Measurements from ENCODE around the gene CACNB1.
"Not testable (repeated sequence)": the region's sequence is repeated elsewhere in the genome, so short reads cannot be mapped to it uniquely, and the experiment has no call there.

CACNB1 gene

DNA sequence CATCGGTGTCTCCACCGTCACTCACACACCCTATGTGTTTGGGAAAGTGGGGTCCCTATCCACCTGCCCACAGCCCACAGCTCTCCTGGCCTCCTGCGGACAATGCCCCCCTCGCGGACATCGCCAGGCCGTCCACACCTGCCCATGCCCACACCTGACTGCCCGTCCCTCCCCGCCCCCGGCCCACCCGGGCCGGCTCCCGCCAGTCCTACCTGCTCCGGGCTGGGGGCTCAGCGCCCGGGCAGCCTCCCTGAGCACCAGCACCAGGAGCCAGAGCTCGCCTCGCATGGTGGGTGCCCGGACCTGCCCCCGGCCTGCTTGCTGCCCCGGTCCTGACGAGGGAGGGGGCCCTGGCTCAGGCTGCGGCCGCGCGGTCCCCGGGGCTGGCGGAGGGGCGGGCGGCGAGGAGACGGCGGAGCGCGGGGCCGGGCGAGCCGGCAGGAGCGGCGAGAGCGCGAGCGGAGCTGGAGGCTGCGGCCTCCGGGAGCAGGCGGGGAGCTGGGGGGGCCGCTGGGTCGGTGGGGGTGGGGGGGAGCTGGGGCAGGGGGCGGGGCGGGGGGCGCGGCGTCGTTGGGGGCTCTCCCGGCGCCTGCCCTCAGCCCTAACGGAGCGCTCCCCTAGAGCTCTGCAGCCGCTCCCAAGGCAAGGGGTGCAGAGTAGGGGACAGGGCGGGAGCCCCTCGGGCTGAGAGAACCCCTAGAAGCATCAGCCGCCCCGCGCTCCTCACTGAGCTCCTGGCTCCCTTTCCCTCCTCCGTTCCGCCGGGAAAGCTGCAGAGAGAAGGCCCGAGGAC is 46.1 kb downstream of the CACNB1 start, which contains the start of gene PLXDC1:
Gene PLXDC1 (minus strand): TSS at position 488 of the 793 bp plus-strand sequence. CDS start 200 bp downstream, at position 288.
- no peak for DNase-seq (ENCODE audit: low spot score)

DNA sequence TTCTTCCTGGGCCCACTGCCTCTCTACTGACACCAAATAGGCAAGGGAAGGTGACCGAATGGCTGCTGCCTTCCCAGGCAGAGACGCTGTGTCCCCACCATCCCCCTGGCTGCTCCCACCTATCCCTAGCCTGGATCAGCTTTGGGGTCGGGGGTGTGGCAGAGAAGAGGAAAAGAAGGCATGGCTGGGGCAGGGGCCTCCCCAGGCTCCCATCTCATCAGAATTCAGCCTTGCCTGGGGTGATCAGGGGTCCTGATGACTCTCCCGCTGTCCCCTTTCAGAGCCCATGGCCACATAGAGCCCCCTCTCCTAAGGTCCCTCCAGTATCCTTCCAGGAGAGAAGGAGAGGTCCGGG is 46.7 kb downstream of the CACNB1 start:
- no peak for DNase-seq (ENCODE audit: low spot score)

- no peak for DNase-seq (ENCODE audit: low spot score)
Observed at GRCh38 chr17:39150104-39150634, 47.3 kb downstream of the CACNB1 start.

DNA sequence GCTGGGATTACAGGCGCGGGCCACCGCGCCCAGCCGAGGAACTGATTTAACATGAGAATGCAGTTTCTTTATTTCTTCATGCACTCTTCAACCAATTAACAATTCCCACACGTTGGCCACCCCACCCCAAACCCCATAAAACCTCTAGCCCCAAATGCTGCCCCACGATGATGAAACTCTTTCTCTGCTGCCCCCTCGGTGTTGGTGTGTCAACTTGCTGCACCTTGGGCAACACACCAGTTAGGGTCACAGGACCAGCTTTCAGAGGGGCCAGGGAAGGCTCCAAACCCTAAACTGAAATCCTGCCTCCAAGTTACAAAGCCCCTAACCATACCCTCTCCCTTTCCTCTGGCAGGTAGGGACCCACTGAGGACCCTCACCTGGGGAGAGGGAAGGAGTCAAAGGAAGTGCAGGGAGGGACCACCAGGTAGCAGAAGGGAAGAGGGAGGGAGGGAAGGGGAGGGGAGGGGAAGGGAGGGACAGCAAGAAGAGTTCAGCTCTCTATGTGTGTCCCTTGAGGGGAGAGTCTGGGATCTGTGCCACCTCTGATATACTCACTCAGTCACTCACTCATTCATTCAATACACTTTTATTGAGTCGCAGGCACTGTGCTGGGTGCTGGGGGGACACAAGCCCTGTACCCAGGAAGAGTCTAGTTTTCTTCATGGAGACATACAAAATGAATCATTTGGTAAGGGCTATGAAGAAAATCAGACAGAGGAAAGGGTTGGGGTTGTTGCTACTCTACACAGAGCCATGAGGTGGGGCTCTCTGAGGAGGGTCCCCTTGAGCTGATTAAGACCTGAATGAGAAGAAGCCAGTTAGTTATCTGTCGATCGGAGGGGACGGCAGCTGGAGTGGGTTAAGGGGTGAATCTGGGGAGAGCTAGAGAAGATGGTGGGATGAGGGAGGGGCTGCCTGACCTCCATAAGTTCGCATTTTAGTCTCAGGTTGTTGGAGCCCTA is 50.0 kb downstream of the CACNB1 start:
- no peak for DNase-seq (ENCODE audit: low spot score)

GRCh38 chr17:39146273-39146672 is 51.2 kb downstream of the CACNB1 start:
- no peak for DNase-seq (ENCODE audit: low spot score)

DNA sequence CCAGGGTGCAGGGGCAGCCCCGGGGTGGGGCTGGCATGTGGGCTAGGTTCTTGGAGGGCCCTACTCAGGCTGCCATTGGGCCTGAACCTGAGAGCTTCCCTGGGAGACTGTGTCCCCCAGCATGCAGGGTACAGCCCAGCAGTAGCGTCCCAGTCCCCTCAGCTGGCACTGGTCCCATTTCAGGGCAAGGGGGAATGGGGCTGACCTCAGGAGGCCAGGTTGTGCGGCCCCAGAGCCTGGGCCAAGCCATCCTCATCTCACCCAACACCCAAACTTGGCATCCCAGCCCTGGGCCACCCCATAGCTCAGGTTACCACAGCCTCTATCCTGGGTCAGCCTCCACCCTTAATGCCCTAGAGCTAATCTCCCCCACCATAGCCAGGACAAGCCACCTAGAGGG is 52.3 kb downstream of the CACNB1 start:
- no peak for DNase-seq (ENCODE audit: low spot score)

DNA sequence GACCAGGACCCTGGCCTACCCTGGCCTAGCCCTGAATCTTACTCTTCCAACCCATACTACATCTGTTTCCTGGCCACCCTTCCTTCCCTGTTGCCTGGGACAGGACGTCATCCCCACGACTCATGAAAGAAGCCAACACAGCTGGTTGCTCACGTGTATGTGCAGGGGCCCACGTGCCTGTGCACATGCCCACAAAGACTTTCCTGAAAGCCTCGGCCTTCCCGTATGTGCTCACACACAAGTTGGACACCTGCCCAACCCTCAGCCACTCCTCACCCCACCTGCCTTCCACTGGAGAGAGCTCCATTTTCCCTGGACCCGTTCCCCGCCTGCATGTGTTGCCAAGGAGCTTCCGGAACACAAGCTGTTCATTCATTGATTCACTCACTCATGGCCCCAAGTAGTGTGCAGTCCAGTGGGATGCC is 53.0 kb downstream of the CACNB1 start:
- DNase-seq (ENCODE audit: low spot score), result no peak

- no peak for DNase-seq (ENCODE audit: low spot score)
Observed at GRCh38 chr17:39143552-39144093, 53.8 kb downstream of the CACNB1 start.

DNA sequence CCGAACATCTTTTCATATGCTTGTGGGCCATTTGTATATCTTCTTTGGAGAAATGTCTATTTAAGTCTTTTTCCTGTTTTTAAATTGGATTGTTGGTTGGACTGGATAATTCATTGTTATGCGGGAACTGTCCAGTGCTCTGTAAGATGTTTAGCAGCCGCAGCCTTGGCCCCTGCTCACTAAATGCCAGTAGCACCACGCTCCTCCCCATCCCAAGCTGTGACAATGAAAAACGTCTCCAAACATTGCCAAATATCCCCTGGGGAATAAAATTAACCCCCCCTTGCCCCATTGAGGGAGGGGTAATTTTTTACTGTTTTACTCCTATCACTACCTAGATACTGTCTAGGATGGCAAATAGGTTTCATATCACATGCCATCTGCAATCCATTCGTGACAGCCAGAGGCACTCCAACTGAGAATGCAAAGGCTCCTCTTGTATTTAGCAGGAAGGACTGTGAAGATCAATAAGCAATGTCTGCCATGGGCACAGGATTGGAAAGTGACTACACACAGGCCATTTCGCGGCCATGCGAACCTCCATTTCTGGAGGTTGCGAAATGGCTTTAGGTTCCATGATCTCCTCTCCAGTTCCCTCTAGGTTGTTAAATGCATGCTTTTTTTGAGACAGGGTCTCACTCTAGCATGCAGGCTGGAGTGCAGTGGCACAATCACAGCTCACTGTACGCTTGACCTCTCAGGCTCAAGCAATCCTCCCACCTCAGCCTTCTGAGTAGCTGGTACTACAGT is 55.4 kb downstream of the CACNB1 start:
- no peak for DNase-seq (ENCODE audit: low spot score)

DNA sequence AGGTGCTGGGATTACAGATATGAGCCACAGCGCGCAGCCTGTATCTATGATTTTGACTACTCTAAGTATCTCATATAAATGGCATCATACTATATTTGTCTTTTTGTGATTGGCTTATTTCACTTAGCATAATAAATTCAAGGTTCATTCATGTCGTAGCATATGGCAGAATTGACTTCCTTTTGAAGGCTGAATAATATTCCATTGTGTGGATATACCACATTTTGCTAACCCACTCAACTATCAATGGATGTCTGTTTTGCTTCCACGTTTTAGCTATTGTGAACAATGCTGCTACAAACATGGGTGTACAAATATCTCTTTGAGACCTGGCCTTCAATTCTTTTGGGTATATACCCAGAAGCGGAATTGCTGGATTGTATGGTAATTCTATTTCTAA is 56.2 kb downstream of the CACNB1 start:
- DNase-seq (ENCODE audit: low spot score), result no peak

- DNase-seq (ENCODE audit: low spot score), result no peak
Observed at GRCh38 chr17:39139561-39139960, 57.9 kb downstream of the CACNB1 start.

DNA sequence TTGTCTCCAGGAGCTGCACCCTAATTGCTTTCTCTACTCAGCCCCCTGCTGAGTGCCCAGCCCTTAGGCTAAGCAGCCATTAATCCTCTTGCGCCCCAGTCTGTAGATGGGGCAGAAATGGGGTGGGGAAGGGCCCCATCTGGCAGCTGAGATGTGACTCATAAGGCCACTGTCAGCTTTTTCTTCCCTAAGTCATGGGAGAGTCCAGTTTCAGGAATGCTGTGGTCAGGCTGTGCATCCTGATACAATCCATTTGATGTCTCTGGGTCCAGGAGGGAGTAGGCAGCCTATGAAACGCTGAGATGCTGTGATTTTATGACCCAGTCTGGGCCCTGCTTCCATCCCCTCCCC is 58.3 kb downstream of the CACNB1 start:
- DNase-seq (ENCODE audit: low spot score), result peak; percentile 62

GRCh38 chr17:39138431-39139160 is 58.9 kb downstream of the CACNB1 start:
- no peak for DNase-seq (ENCODE audit: low spot score)

- no peak for DNase-seq (ENCODE audit: low spot score)
Observed at GRCh38 chr17:39134878-39135277, 62.6 kb downstream of the CACNB1 start.

- peak; percentile 66 for DNase-seq (ENCODE audit: low spot score)
Observed at GRCh38 chr17:39132192-39132610, 65.3 kb downstream of the CACNB1 start.

DNA sequence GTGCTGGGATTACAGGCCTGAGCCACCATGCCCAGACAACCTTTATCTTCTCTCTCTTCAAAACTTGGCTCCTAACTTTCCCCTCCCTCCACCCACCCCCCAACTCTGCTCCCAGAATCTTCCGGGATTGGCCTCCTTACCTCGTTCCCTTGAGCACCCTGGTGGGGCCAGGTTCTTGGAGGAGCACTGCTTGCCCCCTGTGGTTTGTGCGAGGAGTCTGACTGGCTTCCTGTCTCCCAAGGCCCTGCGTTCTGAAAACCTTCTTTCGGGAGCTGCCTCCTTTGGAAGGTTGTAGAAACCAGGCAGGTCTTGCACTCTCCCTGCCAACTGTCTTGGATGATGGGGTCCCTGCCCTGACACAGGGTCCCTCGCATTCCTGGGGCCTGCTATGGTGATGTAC is 65.9 kb downstream of the CACNB1 start:
- no peak for DNase-seq (ENCODE audit: low spot score)

DNA sequence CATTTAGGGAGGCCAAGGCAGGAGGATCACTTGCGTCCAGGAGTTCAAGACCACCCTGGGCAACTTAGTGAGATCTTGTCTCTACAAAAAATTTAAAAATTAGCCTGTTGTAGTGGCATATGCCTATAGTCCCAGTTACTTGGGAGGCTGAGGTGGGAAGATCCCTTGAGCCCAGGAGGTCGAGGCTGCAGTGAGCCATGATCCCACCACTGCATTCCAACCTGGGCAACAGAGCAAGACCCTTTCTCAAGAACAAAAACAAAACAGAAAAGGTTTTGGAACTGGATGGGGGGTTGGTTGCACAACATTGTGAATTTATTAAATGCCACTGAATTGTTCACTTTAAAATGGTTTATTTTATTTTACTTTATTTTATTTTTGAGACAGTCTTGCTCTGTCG is 67.3 kb downstream of the CACNB1 start:
- DNase-seq (ENCODE audit: low spot score), result no peak

DNA sequence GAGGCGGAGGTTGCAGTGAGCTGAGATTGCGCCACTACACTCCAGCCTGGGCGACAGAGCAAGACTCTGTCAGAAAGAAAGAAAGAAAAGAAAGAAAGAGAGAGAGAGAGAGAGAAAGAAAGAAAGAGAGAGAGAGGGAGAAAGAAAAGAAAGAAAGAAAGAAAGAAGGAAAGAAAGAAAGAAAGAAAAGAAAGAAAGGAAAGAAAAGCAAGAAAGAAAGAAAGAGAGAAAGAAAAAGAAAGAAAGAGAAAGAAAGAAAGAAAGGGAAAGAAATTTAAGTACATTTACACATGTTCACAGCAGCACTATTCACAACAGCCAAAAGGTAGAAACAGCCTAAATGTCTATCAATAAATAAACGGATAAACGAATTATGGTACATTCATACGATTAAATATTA is 67.9 kb downstream of the CACNB1 start:
- not testable (repeated sequence) for DNase-seq (ENCODE audit: low spot score)

DNA sequence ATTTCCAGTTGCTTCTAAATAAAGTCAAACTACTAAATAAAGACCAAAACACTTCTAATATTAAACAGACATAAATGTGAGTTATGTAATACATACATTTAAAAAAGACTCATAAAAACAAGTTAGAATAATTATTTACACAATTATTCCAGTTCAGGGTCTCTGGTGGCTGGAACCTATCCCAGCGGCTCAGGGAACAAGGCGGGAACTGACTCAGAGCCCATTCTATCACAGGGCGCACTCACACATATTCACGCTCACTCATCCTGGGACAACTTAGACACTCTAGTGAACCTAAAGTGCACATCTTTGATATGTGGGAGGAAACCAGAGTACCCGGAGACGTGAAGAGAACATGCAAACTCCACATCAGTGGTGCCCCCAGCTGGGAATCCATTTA is 71.0 kb downstream of the CACNB1 start:
- DNase-seq (ENCODE audit: low spot score), result no peak

DNA sequence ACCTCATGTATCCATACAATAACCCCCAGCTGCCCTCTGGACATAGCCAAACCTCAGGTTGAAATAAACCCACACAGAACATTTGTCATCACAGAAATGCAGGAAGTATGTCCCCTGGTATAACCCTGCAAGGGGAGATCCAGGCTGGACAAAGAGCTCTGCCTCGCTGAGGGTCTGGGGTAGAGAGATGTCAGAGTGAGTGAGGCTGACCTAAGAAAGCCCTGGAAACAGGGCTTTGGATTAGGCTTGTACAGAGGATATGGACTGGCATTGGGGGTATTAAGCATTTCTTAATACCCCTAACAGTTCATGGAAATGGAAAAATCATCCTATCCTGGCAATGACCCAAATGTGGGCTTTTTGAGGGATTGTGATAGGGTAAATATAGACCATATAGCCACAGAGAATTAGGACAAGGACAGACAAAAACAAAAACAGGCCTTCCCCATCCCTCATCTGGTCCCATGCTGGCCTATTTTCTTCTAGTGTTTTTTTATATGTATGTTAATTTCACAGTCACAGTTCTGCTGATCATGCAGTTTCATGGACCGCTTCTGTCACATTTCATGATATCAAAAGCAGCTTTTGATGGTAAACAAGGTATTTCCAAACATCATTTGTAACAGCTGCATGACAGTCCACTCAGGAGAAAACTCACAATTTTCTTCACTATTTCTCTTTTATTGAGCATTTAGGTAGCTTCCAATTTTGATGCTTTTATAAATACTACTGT is 72.2 kb downstream of the CACNB1 start:
- DNase-seq (ENCODE audit: low spot score), result no peak

All from RKO (cell line).